NCI-H1417 treated with DMSO at 0.1 percent for 48 hours (cell line): ENCODE measurements around the gene CYB561.

Experiments used
- DNase-seq: peaks from one replicate; lab custom pipeline; 2025; lab: John Stamatoyannopoulos, UW

The CYB561 gene

GRCh38 chr17:63412234-63412633 is 33.9 kb downstream of the CYB561 start:
- DNase-seq: no peak

GRCh38 chr17:63407741-63408330 is 38.3 kb downstream of the CYB561 start:
- no peak for DNase-seq

GRCh38 chr17:63406689-63407330 is 39.3 kb downstream of the CYB561 start:
- DNase-seq: peak; percentile 13

GRCh38 chr17:63405741-63406261 is 40.3 kb downstream of the CYB561 start:
- no peak for DNase-seq

GRCh38 chr17:63405020-63405419 is 41.1 kb downstream of the CYB561 start:
- no peak for DNase-seq

GRCh38 chr17:63402431-63403212 is 43.5 kb downstream of the CYB561 start:
- DNase-seq: no peak

GRCh38 chr17:63399856-63400255 is 46.2 kb downstream of the CYB561 start:
- no peak for DNase-seq

- no peak for DNase-seq
These were observed 46.8 kb downstream of the CYB561 start for GRCh38 chr17:63399316-63399715.

GRCh38 chr17:63398680-63399079 is 47.4 kb downstream of the CYB561 start:
- no peak for DNase-seq

- no peak for DNase-seq
These were observed 50.9 kb downstream of the CYB561 start for GRCh38 chr17:63395075-63395805.

GRCh38 chr17:63390090-63390489 is 56.0 kb downstream of the CYB561 start:
- no peak for DNase-seq

- DNase-seq: no peak
These were observed 58.3 kb downstream of the CYB561 start for GRCh38 chr17:63387656-63388340.

- no peak for DNase-seq
These were observed 63.3 kb downstream of the CYB561 start for GRCh38 chr17:63382826-63383225.
